Measurements from ENCODE around the gene BRMS1L.

DNA sequence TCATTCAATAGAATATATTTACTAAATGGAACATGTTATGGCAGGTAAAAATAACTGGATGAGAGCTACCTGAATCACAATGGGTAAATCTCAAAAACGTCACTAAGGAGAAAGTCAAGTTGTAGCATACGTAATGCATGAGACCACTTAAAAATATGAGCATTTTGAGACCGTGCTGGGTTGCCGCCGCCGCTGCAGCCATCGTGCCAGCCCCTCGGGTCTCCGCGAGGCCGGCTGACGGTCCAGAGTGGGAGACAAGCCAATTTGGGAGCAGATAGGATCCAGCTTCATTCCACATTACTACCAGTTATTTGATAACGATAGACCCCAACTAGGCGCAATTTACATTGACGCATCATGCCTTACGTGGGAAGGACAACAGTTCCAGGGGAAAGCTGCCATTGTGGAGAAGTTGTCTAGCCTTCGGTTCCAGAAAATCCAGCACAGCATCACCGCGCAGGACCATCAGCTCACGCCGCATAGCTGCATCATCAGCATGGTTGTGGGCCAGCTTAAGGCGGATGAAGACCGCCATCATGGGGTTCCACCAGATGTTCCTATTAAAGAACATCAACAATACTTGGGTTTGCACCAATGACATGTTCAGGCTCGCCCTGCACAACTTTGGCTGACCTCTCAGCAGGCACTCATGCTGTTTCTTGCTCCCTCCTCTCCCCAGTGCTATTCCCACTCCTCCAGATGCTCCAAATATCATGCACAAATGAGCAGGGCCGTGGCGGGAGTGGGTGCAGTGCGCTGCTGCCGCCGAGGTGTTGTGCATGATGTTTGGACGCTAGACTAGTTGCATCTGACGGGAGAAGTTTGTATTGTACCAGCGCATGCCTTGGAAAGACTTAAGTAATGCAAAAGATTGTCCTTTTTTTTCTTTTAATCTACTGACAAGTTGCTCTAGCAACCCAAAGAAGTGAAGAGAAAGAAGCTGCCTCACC is 6.3 kb upstream of the BRMS1L start:
- TF ChIP-seq, protein P1, sequence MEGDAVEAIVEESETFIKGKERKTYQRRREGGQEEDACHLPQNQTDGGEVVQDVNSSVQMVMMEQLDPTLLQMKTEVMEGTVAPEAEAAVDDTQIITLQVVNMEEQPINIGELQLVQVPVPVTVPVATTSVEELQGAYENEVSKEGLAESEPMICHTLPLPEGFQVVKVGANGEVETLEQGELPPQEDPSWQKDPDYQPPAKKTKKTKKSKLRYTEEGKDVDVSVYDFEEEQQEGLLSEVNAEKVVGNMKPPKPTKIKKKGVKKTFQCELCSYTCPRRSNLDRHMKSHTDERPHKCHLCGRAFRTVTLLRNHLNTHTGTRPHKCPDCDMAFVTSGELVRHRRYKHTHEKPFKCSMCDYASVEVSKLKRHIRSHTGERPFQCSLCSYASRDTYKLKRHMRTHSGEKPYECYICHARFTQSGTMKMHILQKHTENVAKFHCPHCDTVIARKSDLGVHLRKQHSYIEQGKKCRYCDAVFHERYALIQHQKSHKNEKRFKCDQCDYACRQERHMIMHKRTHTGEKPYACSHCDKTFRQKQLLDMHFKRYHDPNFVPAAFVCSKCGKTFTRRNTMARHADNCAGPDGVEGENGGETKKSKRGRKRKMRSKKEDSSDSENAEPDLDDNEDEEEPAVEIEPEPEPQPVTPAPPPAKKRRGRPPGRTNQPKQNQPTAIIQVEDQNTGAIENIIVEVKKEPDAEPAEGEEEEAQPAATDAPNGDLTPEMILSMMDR (IDR thresholded peaks at IDR 0.05): no peak
- TF ChIP-seq POLR2A (IDR thresholded peaks at IDR 0.05): no peak

All from prostate gland (tissue), 2 donors.